HCT116 (cell line): ENCODE data around the gene SPTBN1.

Experiments used
- EZH2phosphoT487 ChIP-seq: fragments of 200-600 bp; IDR thresholded peaks from 2 replicates; pipeline ENCODE4 v1.6.1; 2018; ENCODE audit warnings: antibody characterized with exemption, borderline replicate concordance
- JUND ChIP-seq: IDR thresholded peaks from 2 replicates; pipeline ENCODE4 v1.6.1; 2012
- POLR2AphosphoS5 ChIP-seq: IDR thresholded peaks from 2 replicates; pipeline ENCODE4 v1.6.1; 2011; ENCODE audit warnings: mild to moderate bottlenecking, low read depth, low read length, moderate library complexity
- REST ChIP-seq: IDR thresholded peaks from 2 replicates; pipeline ENCODE4 v1.6.1; 2012; ENCODE audit warnings: low read depth
- TF ChIP-seq, protein P1 (sequence below), 3 experiments: fragments of 200-600 bp in 1 of 3; sonication (generic) in 1 of 3; IDR thresholded peaks in 2 of 3; conservative IDR thresholded peaks in 1 of 3; 2 replicates each; pipeline ENCODE4 v1.5.1; 2012 to 2017; ENCODE audit warnings: low read depth in 2 of 3, low read length in 2 of 3, antibody characterized with exemption in 1 of 3, borderline replicate concordance in 1 of 3, control low read depth in 1 of 3, mild to moderate bottlenecking in 1 of 3, mixed read lengths in 1 of 3, mixed run types in 1 of 3, moderate library complexity in 1 of 3; ENCODE audit not compliant: insufficient read depth in 1 of 3

DNA sequence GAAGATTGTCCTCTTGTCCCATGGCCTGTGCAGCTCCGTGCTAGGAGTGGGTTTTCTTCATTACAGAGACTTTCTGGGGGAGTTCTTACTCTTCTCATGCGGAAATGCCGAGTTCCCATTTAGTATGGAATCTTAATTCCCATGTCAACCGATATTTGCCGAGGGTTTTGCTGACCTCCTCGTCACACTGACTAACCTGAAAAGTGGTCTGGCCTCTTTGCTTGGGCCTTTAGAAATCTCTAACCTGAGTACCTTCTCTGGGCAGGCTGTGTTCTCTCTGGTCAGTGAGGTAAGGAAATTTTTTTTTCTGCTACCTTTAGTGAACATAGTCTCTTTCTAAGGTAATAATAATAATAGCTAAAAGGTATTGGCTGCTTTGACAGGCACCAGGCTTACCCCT is 256.4 kb downstream of the SPTBN1 start:
- TF ChIP-seq EZH2phosphoT487 (no peak), POLR2AphosphoS5 (no peak), REST (no peak), JUND (no peak)
- TF ChIP-seq, protein P1, sequence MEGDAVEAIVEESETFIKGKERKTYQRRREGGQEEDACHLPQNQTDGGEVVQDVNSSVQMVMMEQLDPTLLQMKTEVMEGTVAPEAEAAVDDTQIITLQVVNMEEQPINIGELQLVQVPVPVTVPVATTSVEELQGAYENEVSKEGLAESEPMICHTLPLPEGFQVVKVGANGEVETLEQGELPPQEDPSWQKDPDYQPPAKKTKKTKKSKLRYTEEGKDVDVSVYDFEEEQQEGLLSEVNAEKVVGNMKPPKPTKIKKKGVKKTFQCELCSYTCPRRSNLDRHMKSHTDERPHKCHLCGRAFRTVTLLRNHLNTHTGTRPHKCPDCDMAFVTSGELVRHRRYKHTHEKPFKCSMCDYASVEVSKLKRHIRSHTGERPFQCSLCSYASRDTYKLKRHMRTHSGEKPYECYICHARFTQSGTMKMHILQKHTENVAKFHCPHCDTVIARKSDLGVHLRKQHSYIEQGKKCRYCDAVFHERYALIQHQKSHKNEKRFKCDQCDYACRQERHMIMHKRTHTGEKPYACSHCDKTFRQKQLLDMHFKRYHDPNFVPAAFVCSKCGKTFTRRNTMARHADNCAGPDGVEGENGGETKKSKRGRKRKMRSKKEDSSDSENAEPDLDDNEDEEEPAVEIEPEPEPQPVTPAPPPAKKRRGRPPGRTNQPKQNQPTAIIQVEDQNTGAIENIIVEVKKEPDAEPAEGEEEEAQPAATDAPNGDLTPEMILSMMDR (IDR thresholded peaks at IDR 0.05 in 2 of 3, conservative IDR thresholded peaks at IDR 0.05 in 1 of 3; ENCODE audit: borderline replicate concordance in 1 of 3, insufficient read depth in 1 of 3, low read depth in 2 of 3, low read length in 2 of 3) = no peak
